Inferior parietal cortex (tissue), 1 donor: Measurements from ENCODE around the gene ZNF444.

Source experiments
- DNase-seq: peaks from one replicate; pipeline ENCODE4 v3.0.0-alpha.2; 2016; ENCODE audit errors: extremely low spot score

The ZNF444 gene

GRCh38 chr19:56107626-56108351 is 33.3 kb upstream of the ZNF444 start:
- DNase-seq: no peak

- no peak for DNase-seq
Measured at GRCh38 chr19:56108447-56109195, 32.5 kb upstream of the ZNF444 start.

GRCh38 chr19:56109226-56109625 is 31.9 kb upstream of the ZNF444 start:
- DNase-seq: no peak

GRCh38 chr19:56110515-56111448 is 30.3 kb upstream of the ZNF444 start:
- no peak for DNase-seq

- no peak for DNase-seq
Measured at GRCh38 chr19:56111601-56112312, 29.3 kb upstream of the ZNF444 start.

- no peak for DNase-seq
Measured at GRCh38 chr19:56112313-56112709, 28.8 kb upstream of the ZNF444 start.

GRCh38 chr19:56113074-56113632 is 27.9 kb upstream of the ZNF444 start:
- DNase-seq: no peak

- no peak for DNase-seq
Measured at GRCh38 chr19:56114051-56114777, 26.9 kb upstream of the ZNF444 start.

- DNase-seq: no peak
Measured at GRCh38 chr19:56114778-56115110, 26.3 kb upstream of the ZNF444 start.

- no peak for DNase-seq
Measured at GRCh38 chr19:56115490-56115889, 25.6 kb upstream of the ZNF444 start.

GRCh38 chr19:56116606-56117005 is 24.5 kb upstream of the ZNF444 start:
- DNase-seq: no peak

- no peak for DNase-seq
Measured at GRCh38 chr19:56117376-56117884, 23.7 kb upstream of the ZNF444 start.

- no peak for DNase-seq
Measured at GRCh38 chr19:56117889-56118288, 23.2 kb upstream of the ZNF444 start.

- no peak for DNase-seq
Measured at GRCh38 chr19:56118666-56119581, 22.2 kb upstream of the ZNF444 start.

GRCh38 chr19:56119582-56119978 is 21.5 kb upstream of the ZNF444 start:
- no peak for DNase-seq

- no peak for DNase-seq
Measured at GRCh38 chr19:56120002-56120370, 21.1 kb upstream of the ZNF444 start.

GRCh38 chr19:56120371-56121179 is 20.5 kb upstream of the ZNF444 start:
- DNase-seq: no peak
